GM12865 (cell line): ENCODE measurements around the gene BOK.

ENCODE experiments used
- DNase-seq: peaks from one replicate; pipeline ENCODE4 v3.0.0; 2010; ENCODE audit warnings: low read depth
- H3K4me3 ChIP-seq: 2 replicates; pipeline ENCODE4 v1.5.1; 2011; ENCODE audit warnings: mild to moderate bottlenecking, low read depth, low read length, control low read depth
- TF ChIP-seq, protein P1 (sequence below): IDR thresholded peaks from 2 replicates; pipeline ENCODE4 v1.5.1; 2011; ENCODE audit warnings: low read length, control low read depth, low read depth, inconsistent platforms; ENCODE audit not compliant: insufficient read depth; ENCODE audit errors: missing control alignments

Gene BOK

DNA sequence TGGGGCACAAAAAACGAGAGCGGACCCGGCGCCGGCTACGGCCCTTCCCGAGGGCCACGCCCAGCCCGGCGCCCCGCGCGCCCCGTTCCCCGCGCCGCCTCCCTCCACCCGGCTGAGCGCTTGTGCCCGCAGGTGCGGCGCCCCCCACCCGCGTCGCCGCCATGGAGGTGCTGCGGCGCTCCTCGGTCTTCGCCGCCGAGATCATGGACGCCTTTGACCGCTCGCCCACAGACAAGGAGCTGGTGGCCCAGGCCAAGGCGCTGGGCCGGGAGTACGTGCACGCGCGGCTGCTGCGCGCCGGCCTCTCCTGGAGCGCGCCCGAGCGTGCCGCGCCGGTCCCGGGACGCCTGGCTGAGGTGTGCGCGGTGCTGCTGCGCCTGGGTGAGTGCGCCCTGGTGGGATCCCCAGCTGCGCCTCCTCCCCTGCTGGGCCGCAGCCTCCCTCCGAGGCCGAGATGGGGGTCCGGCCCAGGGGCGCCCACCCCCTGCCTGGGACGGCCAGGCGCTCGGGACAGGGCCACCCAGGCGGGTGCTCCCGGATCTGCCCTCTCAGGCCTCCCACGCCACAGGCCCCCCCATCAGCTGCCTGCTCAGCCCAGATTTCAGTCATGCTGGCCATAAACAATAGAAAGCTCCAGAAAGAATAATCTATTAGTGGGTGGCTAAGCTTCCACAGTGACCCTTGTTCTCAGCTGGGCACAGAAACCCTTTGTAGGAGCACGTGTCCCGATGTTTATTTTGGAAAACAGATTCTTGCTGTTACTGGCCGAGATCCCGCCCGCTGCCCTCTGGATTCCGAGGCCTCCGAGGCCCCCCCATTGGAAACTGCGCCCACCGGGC lies 997 bp downstream of the BOK start:
- TF ChIP-seq, protein P1, sequence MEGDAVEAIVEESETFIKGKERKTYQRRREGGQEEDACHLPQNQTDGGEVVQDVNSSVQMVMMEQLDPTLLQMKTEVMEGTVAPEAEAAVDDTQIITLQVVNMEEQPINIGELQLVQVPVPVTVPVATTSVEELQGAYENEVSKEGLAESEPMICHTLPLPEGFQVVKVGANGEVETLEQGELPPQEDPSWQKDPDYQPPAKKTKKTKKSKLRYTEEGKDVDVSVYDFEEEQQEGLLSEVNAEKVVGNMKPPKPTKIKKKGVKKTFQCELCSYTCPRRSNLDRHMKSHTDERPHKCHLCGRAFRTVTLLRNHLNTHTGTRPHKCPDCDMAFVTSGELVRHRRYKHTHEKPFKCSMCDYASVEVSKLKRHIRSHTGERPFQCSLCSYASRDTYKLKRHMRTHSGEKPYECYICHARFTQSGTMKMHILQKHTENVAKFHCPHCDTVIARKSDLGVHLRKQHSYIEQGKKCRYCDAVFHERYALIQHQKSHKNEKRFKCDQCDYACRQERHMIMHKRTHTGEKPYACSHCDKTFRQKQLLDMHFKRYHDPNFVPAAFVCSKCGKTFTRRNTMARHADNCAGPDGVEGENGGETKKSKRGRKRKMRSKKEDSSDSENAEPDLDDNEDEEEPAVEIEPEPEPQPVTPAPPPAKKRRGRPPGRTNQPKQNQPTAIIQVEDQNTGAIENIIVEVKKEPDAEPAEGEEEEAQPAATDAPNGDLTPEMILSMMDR, result no peak
- peak; percentile 50 for DNase-seq
- H3K4me3 ChIP-seq, result peak overlapping the region; percentile 58

DNA sequence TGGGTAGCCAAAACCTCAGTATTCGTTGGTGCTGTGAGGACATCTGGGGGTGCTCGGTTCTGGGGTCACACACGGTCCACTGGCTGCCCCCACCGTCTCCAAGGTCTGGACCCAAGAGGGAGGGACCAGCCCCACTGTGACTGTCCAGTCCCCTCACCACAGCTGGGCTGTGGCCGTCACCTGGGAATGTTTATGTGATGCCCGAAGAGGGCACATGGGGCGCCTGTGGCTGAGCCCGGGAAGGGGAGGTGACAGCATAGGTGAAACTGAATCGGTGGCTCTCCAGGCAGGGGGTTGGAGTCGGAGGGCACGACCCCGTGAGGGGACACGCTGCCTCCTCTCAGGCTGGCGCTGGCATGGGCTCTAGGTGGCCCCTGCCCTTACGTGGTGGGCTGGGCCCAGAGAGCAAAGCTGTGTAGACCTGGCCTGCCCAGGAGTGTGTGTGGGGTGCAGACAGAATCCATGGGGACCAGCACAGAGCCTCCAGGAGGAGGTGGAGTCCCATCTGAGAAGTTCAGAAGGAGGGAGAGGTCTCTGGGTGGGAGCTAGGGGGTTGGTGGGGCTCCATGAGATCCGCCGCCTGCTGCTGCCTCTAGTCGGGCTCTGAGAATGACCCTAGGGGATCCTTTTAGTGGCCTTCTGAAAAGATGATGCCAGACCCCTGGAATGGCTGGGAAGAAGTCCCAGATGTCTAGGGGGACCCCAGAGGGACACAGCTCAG lies 1.8 kb downstream of the BOK start:
- DNase-seq, result no peak
- TF ChIP-seq, protein P1, result no peak
- H3K4me3 ChIP-seq, result no peak overlapping the region

DNA sequence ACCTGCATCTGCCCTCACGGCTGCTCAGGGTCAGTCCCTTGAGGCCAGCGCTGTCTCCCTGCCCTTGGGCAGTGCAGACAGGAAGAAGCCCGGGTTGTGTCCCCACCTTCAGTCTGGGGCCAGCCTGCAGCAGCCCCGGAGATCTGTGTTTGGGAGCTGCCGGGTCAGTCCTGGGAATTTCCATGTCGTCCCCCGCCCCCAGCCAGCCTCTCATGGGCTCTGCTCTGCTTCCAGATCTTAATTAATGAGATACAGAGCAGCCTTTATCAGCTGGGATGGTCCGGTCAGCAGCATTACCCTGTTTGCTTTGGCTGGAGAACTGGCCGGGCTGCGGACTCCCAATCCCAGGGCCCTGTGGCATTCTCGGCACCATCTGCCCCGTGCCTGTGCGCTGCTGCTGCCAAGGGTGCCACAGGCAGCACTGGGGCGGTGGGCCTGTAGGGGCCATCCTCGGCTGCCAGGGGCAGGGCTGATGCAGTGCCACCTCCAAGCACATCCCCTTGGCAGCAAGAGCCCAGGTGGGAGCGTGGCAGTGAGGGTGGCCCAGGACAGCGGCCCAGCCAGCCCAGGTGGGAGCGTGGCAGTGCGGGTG lies 2.4 kb downstream of the BOK start:
- DNase-seq, result no peak
- no peak overlapping the region for H3K4me3 ChIP-seq
- TF ChIP-seq, protein P1, result no peak

DNA sequence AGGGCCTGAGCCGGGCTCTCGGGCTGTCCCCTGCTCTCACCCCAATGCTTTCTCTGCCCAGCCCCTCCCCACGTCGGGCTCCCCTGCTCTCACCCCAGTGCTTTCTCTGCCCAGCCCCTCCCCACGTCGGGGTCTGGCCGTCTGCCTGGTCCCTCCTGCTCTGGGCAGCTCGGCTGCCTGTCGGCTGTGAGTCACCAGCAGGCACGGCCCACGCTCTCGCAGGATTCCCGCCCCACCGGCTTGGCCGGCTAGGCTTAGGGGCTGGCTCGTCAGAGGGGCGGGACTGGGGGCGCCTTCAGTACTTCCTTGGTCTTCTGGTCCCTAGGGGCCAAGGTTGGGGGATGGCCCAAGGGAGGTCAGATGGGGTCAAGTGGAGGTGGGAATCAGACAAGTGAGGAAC lies 3.3 kb downstream of the BOK start:
- TF ChIP-seq, protein P1, result no peak
- no peak for DNase-seq
- H3K4me3 ChIP-seq, result no peak overlapping the region

DNA sequence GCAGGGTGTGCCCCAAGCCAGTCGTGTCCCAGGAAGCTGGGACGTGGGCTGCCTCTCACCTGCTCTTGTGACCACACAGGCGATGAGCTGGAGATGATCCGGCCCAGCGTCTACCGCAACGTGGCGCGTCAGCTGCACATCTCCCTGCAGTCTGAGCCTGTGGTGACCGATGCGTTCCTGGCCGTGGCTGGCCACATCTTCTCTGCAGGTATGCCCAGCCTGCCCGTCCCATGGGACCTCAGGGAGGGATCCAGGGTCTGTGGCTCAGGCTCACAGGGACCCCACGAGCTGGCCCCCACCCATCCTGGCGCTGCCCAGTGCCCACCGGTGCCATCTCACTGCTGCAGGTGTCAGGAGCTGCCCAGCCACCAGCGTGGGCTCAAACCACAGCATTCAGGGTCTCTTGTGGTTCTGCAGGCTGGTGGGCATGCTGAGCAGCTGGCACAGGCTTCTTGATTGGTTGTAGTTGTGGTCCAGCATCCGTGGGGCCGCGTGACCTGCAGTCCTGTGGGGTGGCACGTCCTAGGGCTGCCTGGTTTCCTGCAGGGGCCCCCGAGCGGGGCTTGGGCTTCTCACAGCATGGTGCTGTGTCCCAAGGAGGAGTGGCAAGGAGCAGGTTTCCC lies 3.8 kb downstream of the BOK start:
- DNase-seq, result no peak
- H3K4me3 ChIP-seq, result no peak overlapping the region
- TF ChIP-seq, protein P1, result no peak

DNA sequence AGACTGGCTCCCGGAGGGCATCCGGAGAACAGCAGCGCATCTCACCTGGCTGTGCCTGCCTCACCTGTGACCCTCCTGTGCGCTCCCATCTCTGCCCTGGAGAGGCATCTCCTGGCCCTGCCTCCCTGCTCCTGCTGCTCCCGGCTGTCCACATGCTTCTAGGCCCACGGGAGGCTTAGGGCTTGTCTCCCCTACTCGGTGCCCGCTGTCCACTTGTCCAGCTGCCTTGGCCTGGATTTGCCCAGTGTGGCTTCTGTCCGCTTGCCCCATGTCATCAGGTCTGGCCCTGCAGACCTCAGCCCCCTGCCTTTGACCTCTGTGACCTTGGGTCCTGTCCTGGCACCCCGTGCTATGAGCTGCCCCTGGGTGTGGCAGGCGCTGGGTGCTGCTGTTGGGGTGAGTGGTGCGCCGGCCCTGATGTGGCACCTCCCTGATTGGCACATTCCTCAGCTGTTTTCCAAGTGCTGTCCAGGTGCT lies 4.5 kb downstream of the BOK start:
- no peak overlapping the region for H3K4me3 ChIP-seq
- TF ChIP-seq, protein P1, result no peak
- DNase-seq, result no peak
